NCI-H2107 treated with DMSO at 0.1 percent for 48 hours (cell line): ENCODE results near the gene ZP4.

ENCODE experiments used
- DNase-seq: peaks from one replicate; lab custom pipeline; 2025; ENCODE audit not compliant: unreplicated experiment; lab: John Stamatoyannopoulos, UW

The ZP4 gene, protein sequence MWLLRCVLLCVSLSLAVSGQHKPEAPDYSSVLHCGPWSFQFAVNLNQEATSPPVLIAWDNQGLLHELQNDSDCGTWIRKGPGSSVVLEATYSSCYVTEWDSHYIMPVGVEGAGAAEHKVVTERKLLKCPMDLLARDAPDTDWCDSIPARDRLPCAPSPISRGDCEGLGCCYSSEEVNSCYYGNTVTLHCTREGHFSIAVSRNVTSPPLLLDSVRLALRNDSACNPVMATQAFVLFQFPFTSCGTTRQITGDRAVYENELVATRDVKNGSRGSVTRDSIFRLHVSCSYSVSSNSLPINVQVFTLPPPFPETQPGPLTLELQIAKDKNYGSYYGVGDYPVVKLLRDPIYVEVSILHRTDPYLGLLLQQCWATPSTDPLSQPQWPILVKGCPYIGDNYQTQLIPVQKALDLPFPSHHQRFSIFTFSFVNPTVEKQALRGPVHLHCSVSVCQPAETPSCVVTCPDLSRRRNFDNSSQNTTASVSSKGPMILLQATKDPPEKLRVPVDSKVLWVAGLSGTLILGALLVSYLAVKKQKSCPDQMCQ

DNA sequence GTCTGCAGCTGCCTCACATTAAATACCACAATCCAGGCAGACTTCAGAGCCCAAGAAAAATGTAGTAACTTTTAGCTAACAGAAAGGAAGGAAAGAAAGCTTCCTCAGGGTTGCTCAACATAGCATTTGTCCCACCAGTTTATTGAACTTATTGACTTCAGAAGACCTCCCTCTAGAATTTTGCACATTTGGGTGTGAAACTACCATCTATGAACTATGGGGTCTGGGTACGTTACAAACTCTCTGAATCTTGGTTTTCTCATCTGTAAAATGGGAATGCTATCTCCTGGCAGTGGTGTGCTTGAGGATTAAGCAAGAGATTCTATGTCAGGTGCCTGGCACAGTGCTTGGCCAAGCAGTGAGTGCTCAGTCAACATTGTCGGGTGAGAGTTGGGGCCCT is at the start of gene ZP4:
Gene ZP4, minus strand, starts transcription at position 101 of the 400 bp plus-strand sequence. CDS start 287 bp downstream, outside the sequence.
- DNase-seq = no peak

- DNase-seq = no peak
Measured at GRCh38 chr1:237938553-237938952, 47.8 kb upstream of the ZP4 start.

- DNase-seq = no peak
Measured at GRCh38 chr1:237938068-237938467, 47.3 kb upstream of the ZP4 start.

DNA sequence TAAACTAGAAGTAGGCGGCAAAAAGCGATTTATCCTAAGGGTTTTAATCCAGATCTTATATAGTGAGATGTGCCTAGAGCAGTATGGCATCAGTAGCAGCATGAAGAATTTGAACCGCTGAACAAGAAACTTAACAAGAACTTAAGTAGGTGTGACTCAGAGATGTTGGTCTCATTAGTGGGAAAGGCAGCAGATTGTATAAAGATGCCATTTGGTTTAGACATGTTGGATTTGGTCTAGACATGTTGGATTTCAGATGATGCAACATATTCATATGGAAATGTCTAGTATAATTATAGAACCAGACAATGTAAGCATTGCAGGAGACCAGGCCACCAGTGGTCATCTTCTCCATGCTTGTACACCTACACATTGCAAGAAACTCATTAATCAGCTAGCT is 42.1 kb upstream of the ZP4 start:
- no peak for DNase-seq

- DNase-seq = no peak
Measured at GRCh38 chr1:237931581-237931980, 40.9 kb upstream of the ZP4 start.

DNA sequence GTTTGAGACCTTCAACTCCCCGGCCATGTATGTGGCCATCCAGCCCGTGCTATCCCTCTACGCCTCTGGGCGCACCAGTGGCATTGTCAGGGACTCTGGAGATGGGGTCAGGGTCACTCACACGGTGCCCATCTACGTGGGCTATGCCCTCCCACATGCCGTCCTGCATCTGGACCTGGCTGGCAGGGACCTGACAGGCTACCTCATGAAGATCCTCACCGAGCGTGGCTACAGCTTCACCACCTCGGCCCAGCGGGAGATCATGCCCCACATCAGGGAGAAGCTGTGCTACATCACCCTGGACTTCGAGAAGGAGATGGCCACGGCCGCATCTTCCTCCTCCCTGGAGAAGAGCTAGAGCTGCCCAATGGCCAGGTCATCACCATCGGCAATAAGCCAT is 36.5 kb upstream of the ZP4 start:
- no peak for DNase-seq

- DNase-seq = no peak
Measured at GRCh38 chr1:237921306-237921705, 30.6 kb upstream of the ZP4 start.

GRCh38 chr1:237913345-237913744 is 22.6 kb upstream of the ZP4 start:
- DNase-seq = no peak

GRCh38 chr1:237911911-237912310 is 21.2 kb upstream of the ZP4 start:
- DNase-seq = no peak

DNA sequence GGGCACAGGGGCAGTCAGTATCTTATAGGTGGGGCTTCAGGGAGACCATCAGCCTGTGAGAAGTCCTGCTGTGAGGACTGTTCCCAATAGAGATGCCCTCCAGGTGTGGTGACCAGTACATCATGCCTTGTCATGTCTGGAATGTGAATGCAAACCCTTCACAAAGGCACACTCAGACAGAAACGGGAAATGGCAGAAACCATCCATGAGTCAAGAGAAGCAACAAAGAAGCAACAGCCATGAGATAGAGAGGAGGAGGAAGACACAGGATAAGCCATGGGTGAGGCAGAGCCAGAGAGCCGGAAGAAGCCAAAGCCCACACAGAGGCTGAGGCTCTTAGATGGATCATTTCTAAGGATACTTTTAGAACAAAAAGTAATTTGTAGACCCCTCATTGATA is 20.1 kb upstream of the ZP4 start:
- DNase-seq = no peak

GRCh38 chr1:237903961-237904360 is 13.2 kb upstream of the ZP4 start:
- no peak for DNase-seq

GRCh38 chr1:237902960-237903743 is 12.4 kb upstream of the ZP4 start:
- DNase-seq = no peak

GRCh38 chr1:237901299-237901934 is 10.7 kb upstream of the ZP4 start:
- no peak for DNase-seq

DNA sequence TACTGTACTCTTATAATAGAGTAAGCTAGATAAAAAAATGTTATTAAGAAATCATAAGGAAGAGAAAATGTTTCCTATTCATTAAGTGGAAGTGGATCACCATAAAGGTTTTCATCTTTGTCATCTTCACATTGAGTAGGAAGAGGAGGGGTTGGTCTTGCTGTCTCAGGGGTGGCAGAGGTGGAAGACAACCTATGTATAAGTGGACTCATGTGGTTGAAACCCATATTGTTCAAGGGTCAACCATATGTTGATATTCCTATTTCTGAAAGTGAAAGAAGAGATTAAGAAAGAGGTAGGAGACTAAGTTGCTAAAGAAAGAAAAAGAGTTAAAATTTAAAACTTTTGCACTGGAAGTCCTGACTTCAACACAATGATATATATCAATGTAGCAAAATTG is 4.9 kb upstream of the ZP4 start:
- DNase-seq = no peak

GRCh38 chr1:237894131-237894530 is 3.4 kb upstream of the ZP4 start:
- no peak for DNase-seq

GRCh38 chr1:237891979-237892378 is 1.3 kb upstream of the ZP4 start:
- DNase-seq = no peak

GRCh38 chr1:237891266-237891665 is 544 bp upstream of the ZP4 start:
- no peak for DNase-seq

- no peak for DNase-seq
Measured at GRCh38 chr1:237890416-237890815, 306 bp downstream of the ZP4 start.

GRCh38 chr1:237888143-237888542 is 2.6 kb downstream of the ZP4 start:
- no peak for DNase-seq

GRCh38 chr1:237887542-237887941 is 3.2 kb downstream of the ZP4 start:
- DNase-seq = no peak

- DNase-seq = no peak
Measured at GRCh38 chr1:237884237-237884636, 6.5 kb downstream of the ZP4 start.

- DNase-seq = no peak
Measured at GRCh38 chr1:237879195-237879594, 11.5 kb downstream of the ZP4 start.
